Measurements from ENCODE around the gene LPCAT3.

DNA sequence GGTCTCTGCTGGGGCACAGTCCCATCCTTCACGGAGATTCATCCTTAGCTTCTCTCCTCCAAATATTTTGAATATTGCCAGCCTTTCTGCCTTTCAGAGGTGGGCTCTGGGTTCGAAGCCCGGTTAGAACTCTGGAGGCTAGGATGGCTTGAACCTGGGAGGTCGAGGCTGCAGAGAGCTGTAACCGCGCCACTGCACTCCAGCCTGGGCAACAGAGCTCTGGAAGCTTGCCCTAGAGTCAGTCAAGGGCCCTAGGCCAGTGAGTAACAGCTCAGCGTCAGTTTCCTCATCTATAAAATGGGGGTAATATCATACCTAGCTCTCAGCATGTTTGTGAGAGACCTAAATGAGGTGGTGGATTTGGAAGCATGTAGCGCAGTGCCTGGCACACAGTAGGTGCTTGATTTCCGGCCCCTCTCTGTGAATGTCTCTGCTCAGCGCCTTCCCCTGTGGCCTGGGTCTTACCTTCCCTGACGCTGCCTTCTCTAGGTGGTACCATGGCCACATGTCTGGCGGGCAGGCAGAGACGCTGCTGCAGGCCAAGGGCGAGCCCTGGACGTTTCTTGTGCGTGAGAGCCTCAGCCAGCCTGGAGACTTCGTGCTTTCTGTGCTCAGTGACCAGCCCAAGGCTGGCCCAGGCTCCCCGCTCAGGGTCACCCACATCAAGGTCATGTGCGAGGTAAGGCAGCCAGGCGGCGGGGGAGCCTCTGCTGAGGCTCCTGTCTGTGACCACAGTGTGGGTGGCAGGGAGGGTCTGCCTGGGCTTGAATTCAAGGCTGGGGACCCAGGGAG is 63.8 kb downstream of the LPCAT3 start:
- no peak for TF ChIP-seq CTCF (conservative IDR thresholded peaks at IDR 0.05; ENCODE audit: low read depth, low read length)
- no peak for TF ChIP-seq EZH2 (IDR thresholded peaks at IDR 0.05; ENCODE audit: low read length, unreplicated experiment)
- no peak for TF ChIP-seq EZH2phosphoT487 (IDR thresholded peaks at IDR 0.05; ENCODE audit: borderline replicate concordance, low read length)

All from PC-3 (cell line).